Activated T-helper 1 cell treated with anti-CD3 and anti-CD28 coated beads, Interleukin-12 subunit alpha, Interleukin-12 subunit beta, Interleukin-2, Interleukin-4 antibody, amounts not matched to agents 30 ng/mL and 10 ng/mL and 1 ng/mL, durations not matched to agents 14 hours and 24 hours and 36 hours (primary cell): ENCODE measurements around the gene SLC6A11. TPM values are rescaled to one million over a fixed set of nuclear protein-coding genes. Genes with fewer than 3 reads are reported as not detected.

Experiments
- DNase-seq: peaks from one replicate; pipeline ENCODE4 v3.0.0; 2021; ENCODE audit warnings: low spot score
- H3K27ac Mint-ChIP-seq: one replicate; pipeline ENCODE4 v1.8.0; 2021; ENCODE audit warnings: mild to moderate bottlenecking, mixed read lengths
- H3K27me3 Mint-ChIP-seq: one replicate; pipeline ENCODE4 v1.8.0; 2022; ENCODE audit warnings: mild to moderate bottlenecking, moderate library complexity, mixed read lengths; ENCODE audit not compliant: insufficient read depth
- H3K36me3 Mint-ChIP-seq: one replicate; pipeline ENCODE4 v1.8.0; 2021; ENCODE audit warnings: low read depth, mixed read lengths
- H3K4me1 Mint-ChIP-seq: one replicate; pipeline ENCODE4 v1.8.0; 2021; ENCODE audit warnings: low read depth, mixed read lengths
- H3K4me3 Mint-ChIP-seq: one replicate; pipeline ENCODE4 v1.8.0; 2021; ENCODE audit warnings: mild to moderate bottlenecking, moderate library complexity, mixed read lengths
- H3K9me3 Mint-ChIP-seq: one replicate; pipeline ENCODE4 v1.8.0; 2021; ENCODE audit warnings: mixed read lengths
- intact Hi-C: fragments of 100-400 bp; cut with micrococcal nuclease; formaldehyde crosslinking; loops from one replicate; pipeline ENCODE4 v1.15.1; 2024
- total RNA-seq: library from RNA; stranded (reverse); gene quantifications from 2 replicates; pipeline ENCODE4 v1.2.3, GENCODE V29; 2022

The SLC6A11 gene
- total RNA-seq, 1 donor from 2014 or later = not detected

- H3K36me3 Mint-ChIP-seq = no peaks in the 10 kb centered on the region
- H3K4me3 Mint-ChIP-seq = no peak overlapping the region
- H3K27ac Mint-ChIP-seq = no peak overlapping the region
- peaks cover 2% of the 10 kb centered on the region for H3K27me3 Mint-ChIP-seq
- intact Hi-C loops = no loop called here
- H3K9me3 Mint-ChIP-seq = no peaks in the 10 kb centered on the region
- H3K4me1 Mint-ChIP-seq = no peaks in the 10 kb centered on the region
- DNase-seq = no peak
Observed at GRCh38 chr3:10833855-10834414, 17.9 kb downstream of the SLC6A11 start.

- Mint-ChIP-seq H3K9me3 (no peaks in the 10 kb centered on the region), H3K36me3 (no peaks in the 10 kb centered on the region), H3K27ac (no peak overlapping the region), H3K27me3 (peaks cover 2% of the 10 kb centered on the region), H3K4me3 (no peak overlapping the region), H3K4me1 (no peaks in the 10 kb centered on the region)
- intact Hi-C loops = no loop called here
- DNase-seq = no peak
Observed at GRCh38 chr3:10834951-10835350, 18.9 kb downstream of the SLC6A11 start.

- Mint-ChIP-seq H3K27me3 (peaks cover 2% of the 10 kb centered on the region), H3K27ac (no peak overlapping the region), H3K4me3 (no peak overlapping the region), H3K9me3 (no peaks in the 10 kb centered on the region), H3K36me3 (no peaks in the 10 kb centered on the region), H3K4me1 (no peaks in the 10 kb centered on the region)
- no peak for DNase-seq
- intact Hi-C loops = no loop called here
Observed at GRCh38 chr3:10835406-10835805, 19.4 kb downstream of the SLC6A11 start.

- H3K27ac Mint-ChIP-seq = no peak overlapping the region
- H3K27me3 Mint-ChIP-seq = peaks cover under 1% of the 10 kb centered on the region
- H3K4me3 Mint-ChIP-seq = no peak overlapping the region
- no peaks in the 10 kb centered on the region for H3K4me1 Mint-ChIP-seq
- no peak for DNase-seq
- intact Hi-C loops = no loop called here
- no peaks in the 10 kb centered on the region for H3K36me3 Mint-ChIP-seq
- no peaks in the 10 kb centered on the region for H3K9me3 Mint-ChIP-seq
Observed at GRCh38 chr3:10836676-10837075, 20.6 kb downstream of the SLC6A11 start.

GRCh38 chr3:10837849-10838248 is 21.8 kb downstream of the SLC6A11 start:
- no peak for DNase-seq
- no peaks in the 10 kb centered on the region for H3K36me3 Mint-ChIP-seq
- no peaks in the 10 kb centered on the region for H3K9me3 Mint-ChIP-seq
- H3K4me3 Mint-ChIP-seq = no peak overlapping the region
- H3K27me3 Mint-ChIP-seq = no peaks in the 10 kb centered on the region
- intact Hi-C loops = no loop called here
- no peaks in the 10 kb centered on the region for H3K4me1 Mint-ChIP-seq
- H3K27ac Mint-ChIP-seq = no peak overlapping the region

GRCh38 chr3:10839167-10839566 is 23.1 kb downstream of the SLC6A11 start:
- no peak for DNase-seq
- Mint-ChIP-seq H3K27me3 (no peaks in the 10 kb centered on the region), H3K9me3 (no peaks in the 10 kb centered on the region), H3K27ac (no peak overlapping the region), H3K4me1 (no peaks in the 10 kb centered on the region), H3K36me3 (no peaks in the 10 kb centered on the region), H3K4me3 (no peak overlapping the region)
- intact Hi-C loops = no loop called here

GRCh38 chr3:10841100-10841499 is 25.1 kb downstream of the SLC6A11 start:
- DNase-seq = no peak
- intact Hi-C loops = no loop called here
- Mint-ChIP-seq H3K36me3 (no peaks in the 10 kb centered on the region), H3K4me3 (no peak overlapping the region), H3K27me3 (no peaks in the 10 kb centered on the region), H3K4me1 (no peaks in the 10 kb centered on the region), H3K27ac (no peak overlapping the region), H3K9me3 (no peaks in the 10 kb centered on the region)

GRCh38 chr3:10843378-10843777 is 27.4 kb downstream of the SLC6A11 start:
- Mint-ChIP-seq H3K36me3 (no peaks in the 10 kb centered on the region), H3K4me3 (no peak overlapping the region), H3K27me3 (no peaks in the 10 kb centered on the region), H3K27ac (no peak overlapping the region), H3K9me3 (no peaks in the 10 kb centered on the region), H3K4me1 (no peaks in the 10 kb centered on the region)
- intact Hi-C loops = no loop called here
- DNase-seq = no peak

GRCh38 chr3:10845001-10845761 is 29.2 kb downstream of the SLC6A11 start:
- no peaks in the 10 kb centered on the region for H3K4me1 Mint-ChIP-seq
- intact Hi-C loops = no loop called here
- H3K27ac Mint-ChIP-seq = no peak overlapping the region
- no peak for DNase-seq
- H3K36me3 Mint-ChIP-seq = no peaks in the 10 kb centered on the region
- peaks cover 3% of the 10 kb centered on the region for H3K27me3 Mint-ChIP-seq
- H3K9me3 Mint-ChIP-seq = no peaks in the 10 kb centered on the region
- H3K4me3 Mint-ChIP-seq = no peak overlapping the region

- H3K4me3 Mint-ChIP-seq = no peak overlapping the region
- intact Hi-C loops = no loop called here
- peaks cover 3% of the 10 kb centered on the region for H3K27me3 Mint-ChIP-seq
- no peaks in the 10 kb centered on the region for H3K36me3 Mint-ChIP-seq
- H3K9me3 Mint-ChIP-seq = no peaks in the 10 kb centered on the region
- H3K4me1 Mint-ChIP-seq = no peaks in the 10 kb centered on the region
- H3K27ac Mint-ChIP-seq = no peak overlapping the region
- no peak for DNase-seq
Observed at GRCh38 chr3:10845839-10846656, 30.0 kb downstream of the SLC6A11 start.

- Mint-ChIP-seq H3K27me3 (peaks cover 3% of the 10 kb centered on the region), H3K27ac (no peak overlapping the region), H3K36me3 (no peaks in the 10 kb centered on the region), H3K4me1 (no peaks in the 10 kb centered on the region), H3K4me3 (no peak overlapping the region), H3K9me3 (no peaks in the 10 kb centered on the region)
- no peak for DNase-seq
- intact Hi-C loops = no loop called here
Observed at GRCh38 chr3:10846657-10846975, 30.6 kb downstream of the SLC6A11 start.

GRCh38 chr3:10848261-10848660 is 32.2 kb downstream of the SLC6A11 start:
- no peaks in the 10 kb centered on the region for H3K9me3 Mint-ChIP-seq
- H3K4me3 Mint-ChIP-seq = no peak overlapping the region
- no peaks in the 10 kb centered on the region for H3K4me1 Mint-ChIP-seq
- no peaks in the 10 kb centered on the region for H3K36me3 Mint-ChIP-seq
- no peak overlapping the region for H3K27ac Mint-ChIP-seq
- DNase-seq = no peak
- peaks cover 3% of the 10 kb centered on the region for H3K27me3 Mint-ChIP-seq
- intact Hi-C loops = no loop called here

- no peaks in the 10 kb centered on the region for H3K36me3 Mint-ChIP-seq
- H3K9me3 Mint-ChIP-seq = no peaks in the 10 kb centered on the region
- intact Hi-C loops = no loop called here
- H3K27ac Mint-ChIP-seq = no peak overlapping the region
- no peaks in the 10 kb centered on the region for H3K4me1 Mint-ChIP-seq
- DNase-seq = no peak
- H3K4me3 Mint-ChIP-seq = no peak overlapping the region
- peaks cover 3% of the 10 kb centered on the region for H3K27me3 Mint-ChIP-seq
Observed at GRCh38 chr3:10852066-10852808, 36.2 kb downstream of the SLC6A11 start.
